Skeletal muscle satellite cell (primary cell): Measurements from ENCODE around the gene SRCIN1.
"Not testable (repeated sequence)": the region's sequence is repeated elsewhere in the genome, so short reads cannot be mapped to it uniquely, and the experiment has no call there.

Experiments
- H3K27me3 ChIP-seq: 2 replicates; pipeline ENCODE4 v1.7.0; 2013; ENCODE audit warnings: low read length; ENCODE audit not compliant: control insufficient read depth, insufficient read depth
- H3K36me3 ChIP-seq: 2 replicates; pipeline ENCODE4 v1.7.0; 2013; ENCODE audit warnings: mild to moderate bottlenecking, control low read depth, low read length; ENCODE audit not compliant: insufficient read depth
- H3K4me1 ChIP-seq: 2 replicates; pipeline ENCODE4 v1.7.0; 2013; ENCODE audit warnings: low read length; ENCODE audit not compliant: control insufficient read depth, insufficient read depth
- H3K4me2 ChIP-seq: 2 replicates; pipeline ENCODE4 v1.7.0; 2013; ENCODE audit warnings: mild to moderate bottlenecking, low read length
- H3K4me3 ChIP-seq: 2 replicates; pipeline ENCODE4 v1.7.0; 2013; ENCODE audit warnings: low read length
- H3K9ac ChIP-seq: 2 replicates; pipeline ENCODE4 v1.7.0; 2013; ENCODE audit warnings: mild to moderate bottlenecking, low read depth, low read length, moderate library complexity
- H3K9me3 ChIP-seq: replicated peaks from 2 replicates; pipeline ENCODE4 v1.7.0; 2013; ENCODE audit warnings: mild to moderate bottlenecking, control low read depth, low read length

SRCIN1 gene

GRCh38 chr17:38492067-38493040 lies 113.4 kb downstream of the SRCIN1 start:
- not testable (repeated sequence) for H3K27me3 ChIP-seq, H3K4me3 ChIP-seq, H3K9ac ChIP-seq, H3K4me1 ChIP-seq, H3K4me2 ChIP-seq, H3K9me3 ChIP-seq
- H3K36me3 ChIP-seq: peaks cover 63% of the 10 kb centered on the region

- H3K4me1 ChIP-seq, H3K4me3 ChIP-seq, H3K9me3 ChIP-seq, H3K27me3 ChIP-seq, H3K9ac ChIP-seq, H3K4me2 ChIP-seq: not testable (repeated sequence)
- peaks cover 71% of the 10 kb centered on the region for H3K36me3 ChIP-seq
These were observed 114.2 kb downstream of the SRCIN1 start for GRCh38 chr17:38491346-38492066.

- not testable (repeated sequence) for H3K27me3 ChIP-seq, H3K9me3 ChIP-seq, H3K4me2 ChIP-seq, H3K9ac ChIP-seq, H3K4me3 ChIP-seq
- Histone ChIP-seq H3K36me3 (peaks cover 69% of the 10 kb centered on the region), H3K4me1 (peaks cover 10% of the 10 kb centered on the region)
These were observed 116.0 kb downstream of the SRCIN1 start for GRCh38 chr17:38489774-38490173.

- H3K9ac ChIP-seq, H3K4me3 ChIP-seq, H3K27me3 ChIP-seq, H3K9me3 ChIP-seq, H3K4me2 ChIP-seq: not testable (repeated sequence)
- Histone ChIP-seq H3K4me1 (peaks cover 18% of the 10 kb centered on the region), H3K36me3 (peaks cover 59% of the 10 kb centered on the region)
These were observed 120.0 kb downstream of the SRCIN1 start for GRCh38 chr17:38485681-38486298.

- no peaks in the 10 kb centered on the region for H3K27me3 ChIP-seq
- H3K4me2 ChIP-seq: no peak overlapping the region
- H3K4me3 ChIP-seq: no peak overlapping the region
- no peaks in the 10 kb centered on the region for H3K9me3 ChIP-seq
- H3K4me1 ChIP-seq: peaks cover 18% of the 10 kb centered on the region
- H3K9ac ChIP-seq: no peak overlapping the region
- H3K36me3 ChIP-seq: peaks cover 56% of the 10 kb centered on the region
These were observed 120.6 kb downstream of the SRCIN1 start for GRCh38 chr17:38485146-38485468.

GRCh38 chr17:38484242-38485145 lies 121.3 kb downstream of the SRCIN1 start:
- H3K36me3 ChIP-seq: peaks cover 50% of the 10 kb centered on the region
- peak overlapping the region; percentile 35 for H3K9ac ChIP-seq

GRCh38 chr17:38482700-38483043 lies 123.1 kb downstream of the SRCIN1 start:
- not testable (repeated sequence) for H3K4me2 ChIP-seq, H3K9me3 ChIP-seq, H3K4me3 ChIP-seq, H3K27me3 ChIP-seq, H3K9ac ChIP-seq
- peaks cover 51% of the 10 kb centered on the region for H3K36me3 ChIP-seq
- H3K4me1 ChIP-seq: peaks cover 18% of the 10 kb centered on the region

More at GRCh38 chr17:38484242-38485145, 121.3 kb downstream of the SRCIN1 start:
- H3K4me1 ChIP-seq: peaks cover 18% of the 10 kb centered on the region
- not testable (repeated sequence) for H3K9me3 ChIP-seq, H3K4me2 ChIP-seq, H3K27me3 ChIP-seq, H3K4me3 ChIP-seq

- not testable (repeated sequence) for H3K4me3 ChIP-seq
These were observed 123.6 kb downstream of the SRCIN1 start for GRCh38 chr17:38482039-38482699.

More at GRCh38 chr17:38482039-38482699, 123.6 kb downstream of the SRCIN1 start:
- not testable (repeated sequence) for H3K4me2 ChIP-seq, H3K9me3 ChIP-seq, H3K27me3 ChIP-seq, H3K9ac ChIP-seq
- H3K4me1 ChIP-seq: peaks cover 18% of the 10 kb centered on the region
- H3K36me3 ChIP-seq: peaks cover 48% of the 10 kb centered on the region
